ENCODE measurements around the gene PARN.

PARN gene

DNA sequence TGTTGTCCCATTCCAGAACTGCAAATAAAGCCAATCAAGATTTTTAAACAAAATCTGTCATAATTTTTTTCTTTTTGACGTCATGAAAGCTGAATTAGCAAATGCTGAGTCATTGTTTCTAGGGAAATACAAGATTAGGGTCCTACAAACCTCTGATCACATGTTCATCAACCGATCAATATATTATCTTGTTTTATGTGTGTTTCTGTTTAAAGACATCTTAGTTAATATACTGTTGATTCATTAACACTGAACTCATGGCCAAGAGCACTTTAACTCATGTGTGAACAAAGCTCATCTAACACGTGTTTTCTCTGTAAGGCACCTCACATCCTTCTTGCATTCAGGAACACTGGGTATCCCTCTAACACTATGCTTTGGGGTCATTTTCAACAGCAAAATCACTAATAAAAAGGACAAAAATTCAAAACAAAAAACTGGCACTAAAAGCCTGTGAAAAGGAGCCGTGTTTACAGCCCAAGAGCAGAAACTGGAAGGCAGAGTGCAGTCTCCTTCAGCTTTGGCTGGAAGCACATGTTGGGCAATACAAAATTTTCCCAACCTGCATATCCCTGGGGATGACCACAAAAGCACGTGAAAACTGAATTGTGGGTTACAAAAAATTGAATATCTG, 102.5 kb downstream of the PARN start:
- no peak for ATAC-seq
- TF ChIP-seq ZNF565 (CRISPR knock-in tag; conservative IDR thresholded peaks at IDR 0.05; ENCODE audit: low read depth) (no peak), TOX (CRISPR knock-in tag; IDR thresholded peaks at IDR 0.05; ENCODE audit: borderline replicate concordance) (no peak), ZC3H10 (CRISPR knock-in tag; IDR thresholded peaks at IDR 0.05) (no peak), PPARA (CRISPR knock-in tag; IDR thresholded peaks at IDR 0.05; ENCODE audit: borderline replicate concordance) (no peak), ZNF8 (CRISPR knock-in tag; IDR thresholded peaks at IDR 0.05) (no peak), OSR1 (CRISPR knock-in tag; IDR thresholded peaks at IDR 0.05) (no peak), ESRRG (CRISPR knock-in tag; IDR thresholded peaks at IDR 0.05) (no peak), SNAI2 (CRISPR knock-in tag; IDR thresholded peaks at IDR 0.05) (no peak), RARB (CRISPR knock-in tag; IDR thresholded peaks at IDR 0.05) (no peak), BACH2 (CRISPR knock-in tag; IDR thresholded peaks at IDR 0.05; ENCODE audit: borderline replicate concordance) (no peak), ARNTL (CRISPR knock-in tag; IDR thresholded peaks at IDR 0.05; ENCODE audit: borderline replicate concordance, low read depth) (no peak), CSDC2 (CRISPR knock-in tag; IDR thresholded peaks at IDR 0.05) (no peak)
- TF ChIP-seq, protein P1, sequence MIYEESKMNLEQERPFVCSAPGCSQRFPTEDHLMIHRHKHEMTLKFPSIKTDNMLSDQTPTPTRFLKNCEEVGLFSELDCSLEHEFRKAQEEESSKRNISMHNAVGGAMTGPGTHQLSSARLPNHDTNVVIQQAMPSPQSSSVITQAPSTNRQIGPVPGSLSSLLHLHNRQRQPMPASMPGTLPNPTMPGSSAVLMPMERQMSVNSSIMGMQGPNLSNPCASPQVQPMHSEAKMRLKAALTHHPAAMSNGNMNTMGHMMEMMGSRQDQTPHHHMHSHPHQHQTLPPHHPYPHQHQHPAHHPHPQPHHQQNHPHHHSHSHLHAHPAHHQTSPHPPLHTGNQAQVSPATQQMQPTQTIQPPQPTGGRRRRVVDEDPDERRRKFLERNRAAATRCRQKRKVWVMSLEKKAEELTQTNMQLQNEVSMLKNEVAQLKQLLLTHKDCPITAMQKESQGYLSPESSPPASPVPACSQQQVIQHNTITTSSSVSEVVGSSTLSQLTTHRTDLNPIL (CRISPR knock-in tag; IDR thresholded peaks at IDR 0.05; ENCODE audit: low read depth), result no peak
- TF ChIP-seq, protein P2, sequence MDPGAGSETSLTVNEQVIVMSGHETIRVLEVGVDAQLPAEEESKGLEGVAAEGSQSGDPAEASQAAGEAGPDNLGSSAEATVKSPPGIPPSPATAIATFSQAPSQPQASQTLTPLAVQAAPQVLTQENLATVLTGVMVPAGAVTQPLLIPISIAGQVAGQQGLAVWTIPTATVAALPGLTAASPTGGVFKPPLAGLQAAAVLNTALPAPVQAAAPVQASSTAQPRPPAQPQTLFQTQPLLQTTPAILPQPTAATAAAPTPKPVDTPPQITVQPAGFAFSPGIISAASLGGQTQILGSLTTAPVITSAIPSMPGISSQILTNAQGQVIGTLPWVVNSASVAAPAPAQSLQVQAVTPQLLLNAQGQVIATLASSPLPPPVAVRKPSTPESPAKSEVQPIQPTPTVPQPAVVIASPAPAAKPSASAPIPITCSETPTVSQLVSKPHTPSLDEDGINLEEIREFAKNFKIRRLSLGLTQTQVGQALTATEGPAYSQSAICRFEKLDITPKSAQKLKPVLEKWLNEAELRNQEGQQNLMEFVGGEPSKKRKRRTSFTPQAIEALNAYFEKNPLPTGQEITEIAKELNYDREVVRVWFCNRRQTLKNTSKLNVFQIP (CRISPR knock-in tag; IDR thresholded peaks at IDR 0.05; ENCODE audit: borderline replicate concordance, low read depth), result no peak

DNA sequence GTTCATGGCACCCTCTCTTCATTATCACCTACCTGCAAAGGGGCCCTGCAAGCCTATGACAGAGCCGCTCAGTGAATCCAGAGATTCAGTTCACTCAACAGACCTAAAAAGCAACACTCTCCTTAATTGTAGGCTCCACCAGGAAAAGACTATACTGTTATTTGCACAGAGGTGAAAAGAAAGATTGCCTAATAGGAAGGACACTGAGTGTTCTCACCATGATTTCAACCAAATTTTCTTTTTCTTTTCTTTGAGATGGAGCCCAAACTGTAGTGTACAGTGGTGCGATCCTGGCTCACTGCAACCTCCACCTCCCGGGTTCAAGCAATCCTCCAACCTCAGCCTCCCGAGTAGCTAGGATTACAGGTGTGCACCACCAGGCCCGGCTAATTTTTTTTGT, 104.5 kb downstream of the PARN start:
- TF ChIP-seq ZFP3 (CRISPR knock-in tag; IDR thresholded peaks at IDR 0.05), result no peak
- TF ChIP-seq, protein P1 (CRISPR knock-in tag; IDR thresholded peaks at IDR 0.05; ENCODE audit: low read depth), result no peak
- no peak for TF ChIP-seq ISL1 (CRISPR knock-in tag; IDR thresholded peaks at IDR 0.05)
- TF ChIP-seq RARB (CRISPR knock-in tag; IDR thresholded peaks at IDR 0.05), result no peak
- TF ChIP-seq ZFP30 (CRISPR knock-in tag; IDR thresholded peaks at IDR 0.05), result no peak
- no peak for TF ChIP-seq ZC3H10 (CRISPR knock-in tag; IDR thresholded peaks at IDR 0.05)
- TF ChIP-seq PPARA (CRISPR knock-in tag; IDR thresholded peaks at IDR 0.05; ENCODE audit: borderline replicate concordance), result no peak
- no peak for TF ChIP-seq SNAI2 (CRISPR knock-in tag; IDR thresholded peaks at IDR 0.05)
- TF ChIP-seq, protein P3, sequence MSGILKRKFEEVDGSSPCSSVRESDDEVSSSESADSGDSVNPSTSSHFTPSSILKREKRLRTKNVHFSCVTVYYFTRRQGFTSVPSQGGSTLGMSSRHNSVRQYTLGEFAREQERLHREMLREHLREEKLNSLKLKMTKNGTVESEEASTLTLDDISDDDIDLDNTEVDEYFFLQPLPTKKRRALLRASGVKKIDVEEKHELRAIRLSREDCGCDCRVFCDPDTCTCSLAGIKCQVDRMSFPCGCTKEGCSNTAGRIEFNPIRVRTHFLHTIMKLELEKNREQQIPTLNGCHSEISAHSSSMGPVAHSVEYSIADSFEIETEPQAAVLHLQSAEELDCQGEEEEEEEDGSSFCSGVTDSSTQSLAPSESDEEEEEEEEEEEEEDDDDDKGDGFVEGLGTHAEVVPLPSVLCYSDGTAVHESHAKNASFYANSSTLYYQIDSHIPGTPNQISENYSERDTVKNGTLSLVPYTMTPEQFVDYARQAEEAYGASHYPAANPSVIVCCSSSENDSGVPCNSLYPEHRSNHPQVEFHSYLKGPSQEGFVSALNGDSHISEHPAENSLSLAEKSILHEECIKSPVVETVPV (CRISPR knock-in tag; IDR thresholded peaks at IDR 0.05), result no peak
- TF ChIP-seq CSDC2 (CRISPR knock-in tag; IDR thresholded peaks at IDR 0.05), result no peak
- TF ChIP-seq ZNF70 (CRISPR knock-in tag; IDR thresholded peaks at IDR 0.05), result no peak
- TF ChIP-seq BACH2 (CRISPR knock-in tag; IDR thresholded peaks at IDR 0.05; ENCODE audit: borderline replicate concordance), result no peak
- no peak for TF ChIP-seq ZNF565 (CRISPR knock-in tag; conservative IDR thresholded peaks at IDR 0.05; ENCODE audit: low read depth)
- TF ChIP-seq GLIS3 (CRISPR knock-in tag; IDR thresholded peaks at IDR 0.05), result no peak
- TF ChIP-seq, protein P4, sequence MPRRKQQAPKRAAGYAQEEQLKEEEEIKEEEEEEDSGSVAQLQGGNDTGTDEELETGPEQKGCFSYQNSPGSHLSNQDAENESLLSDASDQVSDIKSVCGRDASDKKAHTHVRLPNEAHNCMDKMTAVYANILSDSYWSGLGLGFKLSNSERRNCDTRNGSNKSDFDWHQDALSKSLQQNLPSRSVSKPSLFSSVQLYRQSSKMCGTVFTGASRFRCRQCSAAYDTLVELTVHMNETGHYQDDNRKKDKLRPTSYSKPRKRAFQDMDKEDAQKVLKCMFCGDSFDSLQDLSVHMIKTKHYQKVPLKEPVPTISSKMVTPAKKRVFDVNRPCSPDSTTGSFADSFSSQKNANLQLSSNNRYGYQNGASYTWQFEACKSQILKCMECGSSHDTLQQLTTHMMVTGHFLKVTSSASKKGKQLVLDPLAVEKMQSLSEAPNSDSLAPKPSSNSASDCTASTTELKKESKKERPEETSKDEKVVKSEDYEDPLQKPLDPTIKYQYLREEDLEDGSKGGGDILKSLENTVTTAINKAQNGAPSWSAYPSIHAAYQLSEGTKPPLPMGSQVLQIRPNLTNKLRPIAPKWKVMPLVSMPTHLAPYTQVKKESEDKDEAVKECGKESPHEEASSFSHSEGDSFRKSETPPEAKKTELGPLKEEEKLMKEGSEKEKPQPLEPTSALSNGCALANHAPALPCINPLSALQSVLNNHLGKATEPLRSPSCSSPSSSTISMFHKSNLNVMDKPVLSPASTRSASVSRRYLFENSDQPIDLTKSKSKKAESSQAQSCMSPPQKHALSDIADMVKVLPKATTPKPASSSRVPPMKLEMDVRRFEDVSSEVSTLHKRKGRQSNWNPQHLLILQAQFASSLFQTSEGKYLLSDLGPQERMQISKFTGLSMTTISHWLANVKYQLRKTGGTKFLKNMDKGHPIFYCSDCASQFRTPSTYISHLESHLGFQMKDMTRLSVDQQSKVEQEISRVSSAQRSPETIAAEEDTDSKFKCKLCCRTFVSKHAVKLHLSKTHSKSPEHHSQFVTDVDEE (CRISPR knock-in tag; IDR thresholded peaks at IDR 0.05), result no peak
- no peak for ATAC-seq

DNA sequence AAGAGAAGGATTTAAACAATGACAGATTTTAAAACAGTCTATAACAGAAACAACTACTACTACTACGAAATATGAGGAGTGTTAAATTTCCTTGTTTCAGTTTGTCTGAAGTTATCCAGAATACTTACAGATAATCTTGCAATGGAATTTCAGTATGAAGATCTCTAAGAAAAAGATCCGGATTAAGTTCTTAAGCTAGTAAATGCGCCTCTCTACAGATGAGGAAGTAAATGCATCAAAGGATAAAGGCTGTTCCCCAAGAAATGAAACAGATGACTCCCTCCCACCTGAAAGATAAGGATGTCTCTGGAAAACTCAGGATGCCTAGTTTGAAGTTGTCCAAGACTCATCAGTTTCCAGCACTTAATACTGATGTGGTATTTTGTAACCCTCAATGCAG, 105.1 kb downstream of the PARN start:
- no peak for ATAC-seq
- TF ChIP-seq TCF4 (CRISPR knock-in tag; IDR thresholded peaks at IDR 0.05; ENCODE audit: borderline replicate concordance) (no peak), ZNF70 (CRISPR knock-in tag; IDR thresholded peaks at IDR 0.05) (no peak), OSR1 (CRISPR knock-in tag; IDR thresholded peaks at IDR 0.05) (no peak), SNAI2 (CRISPR knock-in tag; IDR thresholded peaks at IDR 0.05) (no peak), ZFP3 (CRISPR knock-in tag; IDR thresholded peaks at IDR 0.05) (no peak)

Data from SK-N-SH treated with all-trans-retinoic acid at 6 μM for 48 hours (cell line).